A673 (cell line): ENCODE data around the gene RPS6KL1.

Source experiments
- EZH2 ChIP-seq: fragments of 200-600 bp; sonication (generic); IDR thresholded peaks from 2 replicates; pipeline ENCODE4 v1.6.1; 2017; ENCODE audit warnings: borderline replicate concordance, low read depth, mild to moderate bottlenecking, mixed read lengths, antibody characterized with exemption, low read length; ENCODE audit not compliant: poor library complexity, severe bottlenecking
- TF ChIP-seq, protein P1 (sequence below): fragments of 300-800, 200-600 bp; sonication (generic); conservative IDR thresholded peaks from 2 replicates; pipeline ENCODE4 v1.5.1; 2017; ENCODE audit warnings: low read depth, mild to moderate bottlenecking, antibody characterized with exemption, low read length, moderate library complexity, mixed read lengths

DNA sequence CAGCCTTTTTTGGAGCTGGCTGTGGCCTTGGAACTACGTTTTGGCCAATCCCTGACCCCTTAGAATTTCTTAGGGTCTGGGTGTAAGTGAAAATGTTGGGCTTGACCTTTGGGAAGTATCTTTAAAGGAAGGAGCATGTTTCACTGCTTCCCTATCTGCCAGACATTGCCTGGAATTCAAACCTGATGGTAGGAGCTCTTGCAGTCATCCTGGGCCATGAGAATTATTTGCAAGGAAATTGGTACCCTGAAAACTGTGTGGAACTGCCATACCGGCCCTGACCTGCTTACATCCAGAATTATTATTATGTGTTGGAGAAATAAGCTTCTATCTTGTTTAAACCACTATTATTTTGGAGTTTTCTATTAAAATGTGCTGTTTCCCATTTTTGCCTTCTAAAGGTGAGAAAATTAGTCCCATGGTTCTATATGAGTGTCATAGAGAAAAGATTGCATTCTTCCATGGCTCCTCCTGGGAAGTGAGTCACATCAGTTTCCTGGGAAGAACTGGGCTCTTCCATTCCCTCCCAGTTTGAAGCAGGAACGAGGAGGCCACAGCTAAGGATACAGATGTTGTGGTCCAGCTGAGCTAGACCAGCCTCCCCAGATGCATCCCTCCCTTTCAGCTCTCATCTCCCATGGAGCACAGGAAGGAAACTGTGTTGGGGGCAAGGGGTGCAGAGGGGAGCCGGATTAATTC is 41.9 kb upstream of the RPS6KL1 start:
- TF ChIP-seq, protein P1, sequence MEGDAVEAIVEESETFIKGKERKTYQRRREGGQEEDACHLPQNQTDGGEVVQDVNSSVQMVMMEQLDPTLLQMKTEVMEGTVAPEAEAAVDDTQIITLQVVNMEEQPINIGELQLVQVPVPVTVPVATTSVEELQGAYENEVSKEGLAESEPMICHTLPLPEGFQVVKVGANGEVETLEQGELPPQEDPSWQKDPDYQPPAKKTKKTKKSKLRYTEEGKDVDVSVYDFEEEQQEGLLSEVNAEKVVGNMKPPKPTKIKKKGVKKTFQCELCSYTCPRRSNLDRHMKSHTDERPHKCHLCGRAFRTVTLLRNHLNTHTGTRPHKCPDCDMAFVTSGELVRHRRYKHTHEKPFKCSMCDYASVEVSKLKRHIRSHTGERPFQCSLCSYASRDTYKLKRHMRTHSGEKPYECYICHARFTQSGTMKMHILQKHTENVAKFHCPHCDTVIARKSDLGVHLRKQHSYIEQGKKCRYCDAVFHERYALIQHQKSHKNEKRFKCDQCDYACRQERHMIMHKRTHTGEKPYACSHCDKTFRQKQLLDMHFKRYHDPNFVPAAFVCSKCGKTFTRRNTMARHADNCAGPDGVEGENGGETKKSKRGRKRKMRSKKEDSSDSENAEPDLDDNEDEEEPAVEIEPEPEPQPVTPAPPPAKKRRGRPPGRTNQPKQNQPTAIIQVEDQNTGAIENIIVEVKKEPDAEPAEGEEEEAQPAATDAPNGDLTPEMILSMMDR: no peak
- no peak for TF ChIP-seq EZH2
